GM11168 (cell line): ENCODE results near the gene CRLF2.
"Not testable (repeated sequence)": the region's sequence is repeated elsewhere in the genome, so short reads cannot be mapped to it uniquely, and the experiment has no call there.

Experiments
- in situ Hi-C: fragments of 300-500 bp; cut with MboI; formaldehyde crosslinking; loops from one replicate; pipeline ENCODE4 v1.12.0; 2022; ENCODE audit warnings: low sequenced_read_pairs; ENCODE audit not compliant: unreplicated experiment

The CRLF2 gene, protein sequence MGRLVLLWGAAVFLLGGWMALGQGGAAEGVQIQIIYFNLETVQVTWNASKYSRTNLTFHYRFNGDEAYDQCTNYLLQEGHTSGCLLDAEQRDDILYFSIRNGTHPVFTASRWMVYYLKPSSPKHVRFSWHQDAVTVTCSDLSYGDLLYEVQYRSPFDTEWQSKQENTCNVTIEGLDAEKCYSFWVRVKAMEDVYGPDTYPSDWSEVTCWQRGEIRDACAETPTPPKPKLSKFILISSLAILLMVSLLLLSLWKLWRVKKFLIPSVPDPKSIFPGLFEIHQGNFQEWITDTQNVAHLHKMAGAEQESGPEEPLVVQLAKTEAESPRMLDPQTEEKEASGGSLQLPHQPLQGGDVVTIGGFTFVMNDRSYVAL

DNA sequence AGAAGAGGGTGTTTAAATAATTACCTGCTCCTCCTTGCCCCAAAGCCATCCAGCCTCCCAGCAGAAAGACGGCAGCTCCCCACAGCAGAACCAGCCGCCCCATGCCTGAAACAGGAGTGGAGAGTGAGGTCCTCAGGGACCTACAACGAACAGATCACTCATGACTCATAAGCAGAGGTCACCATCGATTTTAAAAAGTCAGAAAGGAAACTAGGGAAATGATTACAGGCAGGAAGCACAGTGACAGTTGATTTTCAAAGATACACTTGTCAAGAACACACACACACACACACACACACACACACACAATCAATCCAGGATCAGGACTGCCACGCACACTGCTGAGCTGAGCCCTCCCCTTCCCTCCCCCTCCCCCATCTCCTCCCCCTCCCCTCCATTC lies at the start of gene CRLF2:
CRLF2 (minus strand) TSS at position 118 of the 400 bp plus-strand sequence; CDS start at position 103, 15 bp downstream.
- in situ Hi-C loops = no loop called here

DNA sequence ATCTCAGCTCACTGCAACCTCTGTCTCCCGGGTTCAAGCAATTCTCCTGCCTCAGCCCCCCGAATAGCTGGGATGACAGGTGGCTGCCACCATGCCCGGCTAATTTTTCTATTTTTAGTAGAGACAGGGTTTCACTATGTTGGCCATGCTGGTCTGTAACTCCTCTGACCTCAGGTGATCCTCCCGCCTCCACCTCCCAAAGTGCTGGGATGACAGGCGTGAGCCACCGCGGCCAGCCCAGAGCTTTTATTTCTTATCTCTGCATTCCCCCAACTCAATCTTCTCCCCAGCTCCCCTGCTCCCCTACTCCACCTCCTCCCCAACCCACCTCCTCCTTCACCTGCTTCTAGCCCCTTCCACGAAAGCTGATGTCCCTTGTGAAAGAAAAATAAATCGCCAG lies 49.3 kb upstream of the CRLF2 start:
- in situ Hi-C loops = loop anchor here (5.0 kb wide), 1 partner anchor 41 kb away; no protein-coding TSS in a partner anchor

DNA sequence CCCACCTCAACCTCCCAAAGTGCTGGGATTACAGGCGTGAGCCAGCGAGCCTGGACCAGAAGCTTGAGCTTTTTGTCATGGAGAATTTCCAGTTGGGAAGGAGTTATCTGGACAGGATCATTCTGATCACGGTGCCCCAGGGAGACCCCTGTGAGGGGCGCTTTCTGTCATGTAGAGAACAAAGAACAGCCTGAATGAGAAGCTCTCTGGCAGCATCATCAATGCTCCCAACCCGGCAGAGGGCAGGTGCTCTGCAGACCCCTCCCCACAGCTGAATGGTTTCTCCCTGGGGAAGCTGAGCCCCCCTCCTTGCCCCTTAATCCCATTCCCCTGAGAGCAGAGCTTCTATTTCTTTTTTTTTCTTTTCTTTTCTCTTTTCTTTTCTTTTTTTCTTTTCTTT lies 48.8 kb upstream of the CRLF2 start:
- in situ Hi-C loops = loop anchor here (5.0 kb wide), 1 partner anchor 41 kb away; no protein-coding TSS in a partner anchor

DNA sequence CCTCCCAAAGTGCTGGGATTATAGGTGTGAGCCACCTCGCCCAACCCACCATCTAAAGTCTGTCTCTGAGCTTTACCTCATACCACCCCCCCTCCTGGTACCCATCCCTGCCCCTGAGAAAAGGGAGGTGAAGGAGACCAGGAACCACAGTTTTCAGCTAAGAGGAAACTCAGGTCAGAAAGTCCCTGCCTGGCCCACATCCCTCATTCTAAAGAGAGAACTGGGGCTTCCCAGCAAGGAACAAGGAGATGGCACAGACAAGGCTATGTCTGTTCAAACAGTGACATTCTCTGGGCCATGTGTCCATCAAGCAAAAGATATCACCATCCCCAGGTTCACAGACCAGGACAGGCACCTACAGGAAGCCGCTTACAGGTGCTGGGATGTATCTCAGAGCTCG lies 40.4 kb upstream of the CRLF2 start:
- in situ Hi-C loops = no loop called here

DNA sequence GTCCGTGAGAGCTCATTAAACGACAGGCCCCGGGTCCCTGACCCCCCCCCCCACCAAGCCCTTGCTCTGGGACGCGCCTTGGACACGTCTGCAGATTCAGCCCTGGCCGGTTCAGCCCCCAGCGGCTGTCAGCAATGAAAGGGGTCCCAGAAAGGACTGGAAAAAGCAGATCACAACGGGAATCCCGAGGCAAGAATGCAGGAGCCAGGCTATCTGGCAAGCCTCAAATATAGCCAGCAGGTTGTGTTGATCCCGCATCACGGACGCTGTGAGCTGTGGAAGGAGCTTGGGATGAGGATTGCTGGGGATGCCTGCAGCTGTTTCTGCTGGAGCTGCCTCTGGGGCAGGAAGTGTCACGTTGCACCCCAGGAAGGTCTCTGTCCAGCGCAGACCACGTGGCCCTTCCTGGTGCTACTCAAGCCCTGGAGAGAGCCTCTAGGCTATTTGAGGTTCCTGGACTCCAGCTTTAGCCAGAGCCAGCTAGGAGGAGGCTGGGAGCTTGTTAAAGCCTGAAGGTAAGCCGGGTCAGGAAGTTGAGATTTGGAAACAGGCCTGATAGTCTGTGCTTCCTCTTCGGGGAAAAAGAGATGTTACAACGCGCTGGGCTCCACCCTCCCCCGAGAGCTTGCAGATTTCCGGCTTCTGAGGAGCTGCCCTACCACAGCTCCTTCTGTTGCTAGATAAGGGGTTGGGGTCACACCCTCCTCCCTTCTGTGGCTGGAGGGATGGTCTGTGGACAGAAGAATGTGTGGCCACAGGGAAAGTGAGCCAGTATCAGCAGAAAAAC lies 36.8 kb upstream of the CRLF2 start:
- in situ Hi-C loops = no loop called here

DNA sequence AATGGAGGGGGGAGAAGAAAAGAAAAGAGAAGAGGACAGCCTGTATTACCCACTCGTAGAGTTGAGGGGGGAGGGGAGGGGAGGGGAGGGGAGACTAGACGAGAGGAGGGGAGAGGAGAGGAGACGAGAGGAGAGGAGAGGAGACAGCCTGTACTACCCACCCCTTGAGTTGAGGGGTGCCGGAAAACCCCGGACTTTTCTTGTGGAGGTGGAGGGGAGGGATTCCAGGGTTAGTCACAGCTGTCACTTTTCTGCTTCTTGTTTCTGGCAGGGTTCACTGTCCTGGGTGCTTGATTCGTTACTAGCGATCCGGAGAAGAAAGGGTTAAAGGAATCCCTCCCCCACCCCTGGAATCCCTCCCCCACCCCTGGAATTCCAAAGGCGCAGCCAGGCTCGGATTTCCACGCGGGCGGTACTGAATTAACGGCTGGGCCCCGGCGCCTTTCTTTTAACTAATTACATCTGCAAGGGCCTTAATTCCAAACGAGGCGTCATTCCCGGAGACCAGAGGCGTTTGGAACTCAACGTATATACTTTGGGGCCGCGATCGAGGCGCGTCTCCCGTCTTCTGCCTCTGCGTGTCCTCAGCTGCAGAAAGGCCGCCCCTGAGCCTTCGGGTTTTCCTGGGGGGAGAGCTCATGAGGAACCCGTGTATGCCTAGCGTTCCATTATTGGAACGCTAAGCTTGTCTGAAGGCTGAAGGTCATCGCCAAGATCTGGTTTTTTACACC lies 36.0 kb upstream of the CRLF2 start:
- in situ Hi-C loops = no loop called here

DNA sequence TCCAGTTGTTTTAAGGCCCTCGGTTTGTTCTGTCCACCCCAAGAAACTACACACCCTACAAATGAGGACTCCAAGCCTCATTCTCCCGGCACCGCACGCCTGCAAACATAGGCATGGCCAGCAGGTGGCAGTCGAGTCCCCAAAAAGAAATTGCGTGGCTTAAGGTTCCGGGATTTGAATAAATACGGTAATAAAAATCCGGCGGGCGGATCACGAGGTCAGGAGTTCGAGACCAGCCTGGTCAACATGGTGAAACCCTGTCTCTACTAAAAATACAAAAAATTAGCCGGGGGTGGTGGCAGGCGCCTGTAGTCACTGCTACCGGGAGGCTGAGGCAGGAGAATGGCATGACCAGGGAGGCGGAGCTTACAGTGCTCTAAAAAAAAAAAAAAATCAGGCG lies 34.4 kb upstream of the CRLF2 start:
- in situ Hi-C loops = no loop called here

DNA sequence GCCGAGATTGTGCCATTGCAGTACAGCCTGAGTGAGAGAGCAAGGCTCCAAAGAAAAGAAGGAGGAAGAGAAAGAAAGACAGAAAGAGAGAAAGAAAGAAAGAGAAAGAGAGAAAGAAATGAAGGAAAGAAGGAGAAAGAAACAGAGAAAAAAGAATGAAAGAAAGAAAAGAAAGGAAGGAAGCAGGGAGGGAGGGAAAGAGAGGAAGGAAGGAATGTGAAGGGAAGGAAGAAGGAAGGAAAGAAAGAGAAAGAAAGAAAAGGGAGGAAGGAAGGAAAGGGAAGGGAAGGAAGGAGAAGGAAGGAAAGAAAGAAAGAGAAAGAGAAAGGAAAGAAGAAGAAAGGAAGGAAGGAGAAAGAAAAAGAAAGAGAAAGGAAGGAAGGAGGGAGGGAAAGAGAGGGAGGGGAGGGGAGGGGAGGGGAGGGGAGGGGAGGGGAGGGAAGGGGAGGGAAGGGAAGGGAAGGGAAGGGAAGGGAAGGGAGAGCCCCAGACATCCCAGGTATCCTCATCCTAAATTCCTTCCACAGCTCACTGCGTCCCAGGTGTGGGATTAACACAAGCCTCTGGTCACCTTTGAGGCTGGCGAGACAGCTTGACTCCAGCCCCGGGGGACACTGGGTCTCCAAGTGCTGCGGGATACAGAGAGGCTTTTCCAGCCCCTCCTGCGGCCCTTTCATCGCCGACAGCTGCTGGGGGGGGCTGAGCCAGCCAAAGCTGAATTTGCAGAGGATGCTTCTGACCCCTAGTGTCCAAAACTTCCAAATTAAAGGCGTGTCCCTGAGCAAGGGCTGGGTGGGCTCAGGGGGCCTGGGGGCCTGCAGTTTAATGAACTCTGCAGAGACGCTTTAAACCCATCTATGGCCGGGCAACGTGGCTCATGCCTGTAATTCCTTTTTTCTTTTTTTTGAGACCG lies 32.0 kb upstream of the CRLF2 start:
- in situ Hi-C loops = no loop called here

DNA sequence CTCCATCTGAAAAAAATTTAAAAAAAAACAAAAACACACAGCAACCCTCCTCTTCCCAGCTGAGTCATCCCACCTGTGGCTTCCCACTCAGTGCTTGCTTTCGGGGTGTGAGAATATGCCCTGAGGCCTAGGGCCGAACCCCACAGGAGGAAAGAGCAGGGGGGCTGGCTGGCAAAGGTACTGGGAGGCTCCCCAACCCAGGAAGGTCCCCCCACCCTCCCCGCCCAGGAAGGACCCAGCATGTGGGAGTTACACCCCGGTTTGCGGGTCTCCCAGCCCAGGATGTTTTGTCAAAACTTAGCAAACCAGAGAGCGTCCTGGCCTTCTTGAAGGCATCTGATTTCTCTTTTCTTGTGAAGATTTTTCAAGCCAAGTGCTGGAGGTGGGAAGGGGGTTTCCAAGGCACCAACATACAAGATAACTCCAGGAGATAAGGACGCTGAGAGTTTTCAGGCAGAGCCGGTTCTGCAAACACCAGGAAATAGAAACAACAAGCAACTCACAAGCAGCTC lies 30.5 kb upstream of the CRLF2 start:
- in situ Hi-C loops = no loop called here

DNA sequence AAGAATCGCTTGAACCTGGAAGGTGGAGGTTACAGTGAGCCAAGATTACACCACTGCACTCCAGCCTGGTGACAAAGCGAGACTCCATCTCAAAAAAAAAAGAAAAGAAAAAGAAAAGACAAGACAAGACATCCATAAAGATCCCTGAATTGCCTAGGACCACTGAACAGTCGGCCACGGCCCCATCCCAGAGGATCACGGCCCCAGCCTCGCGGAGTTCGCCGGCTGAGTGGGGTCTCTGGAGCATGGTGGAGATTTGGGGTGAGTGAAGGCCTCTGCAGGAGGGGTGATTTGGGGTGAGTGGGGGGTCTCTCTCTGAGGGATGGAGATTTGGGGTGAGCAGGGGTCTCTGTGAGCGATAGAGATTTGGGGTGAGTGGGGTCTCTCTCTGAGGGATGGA lies 28.1 kb upstream of the CRLF2 start:
- in situ Hi-C loops = not testable (repeated sequence)

DNA sequence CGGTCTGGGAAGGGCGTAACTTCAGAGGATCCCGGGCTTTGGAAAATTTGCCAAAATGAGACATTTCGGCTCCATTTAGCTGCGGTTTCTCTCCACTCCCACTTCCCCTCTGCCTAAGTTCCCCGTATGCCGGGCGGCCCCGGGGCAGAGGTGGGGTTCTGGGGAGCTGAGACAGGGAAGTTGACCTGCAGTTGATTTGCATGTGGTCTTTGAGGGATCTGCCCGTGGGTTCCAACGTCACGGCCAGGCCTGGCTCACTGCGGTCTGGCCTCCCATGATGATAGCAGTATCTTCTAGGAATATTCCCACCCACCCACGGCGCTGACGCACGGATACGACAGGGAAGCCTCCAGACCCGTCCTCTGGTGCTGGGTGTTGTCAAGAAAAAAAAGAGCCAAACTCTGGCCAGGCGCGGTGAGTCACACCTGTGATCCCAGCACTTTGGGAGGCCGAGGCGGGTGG lies 27.3 kb upstream of the CRLF2 start:
- in situ Hi-C loops = no loop called here

DNA sequence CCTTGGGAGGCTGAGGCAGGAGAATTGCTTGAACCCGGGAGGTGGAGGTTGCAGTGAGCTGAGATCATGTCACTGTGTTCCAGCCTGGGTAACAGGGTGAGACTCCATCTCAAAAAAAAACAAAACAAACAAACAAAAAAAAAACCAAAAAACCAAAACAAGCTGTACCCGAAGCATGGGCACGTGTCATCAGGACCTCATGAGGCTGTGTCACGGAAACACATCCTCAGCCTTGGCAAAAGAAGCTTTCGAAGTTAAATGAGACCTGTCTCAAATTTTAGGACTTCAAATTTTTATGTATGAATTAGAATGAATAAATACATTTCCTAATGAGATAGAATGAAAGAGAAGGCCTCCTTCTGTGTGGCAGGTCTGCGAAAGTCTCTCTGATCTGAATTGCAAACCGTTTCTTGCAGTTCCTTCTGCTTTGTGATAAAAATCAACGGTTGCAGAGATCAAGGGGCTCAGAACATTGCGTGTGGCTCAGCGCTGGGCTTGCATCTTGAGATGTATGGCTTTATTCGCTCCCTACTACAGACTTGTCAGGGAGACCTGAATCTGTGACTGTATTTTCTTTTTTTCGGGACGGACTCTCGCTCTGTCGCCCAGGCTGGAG lies 19.5 kb upstream of the CRLF2 start:
- in situ Hi-C loops = no loop called here

DNA sequence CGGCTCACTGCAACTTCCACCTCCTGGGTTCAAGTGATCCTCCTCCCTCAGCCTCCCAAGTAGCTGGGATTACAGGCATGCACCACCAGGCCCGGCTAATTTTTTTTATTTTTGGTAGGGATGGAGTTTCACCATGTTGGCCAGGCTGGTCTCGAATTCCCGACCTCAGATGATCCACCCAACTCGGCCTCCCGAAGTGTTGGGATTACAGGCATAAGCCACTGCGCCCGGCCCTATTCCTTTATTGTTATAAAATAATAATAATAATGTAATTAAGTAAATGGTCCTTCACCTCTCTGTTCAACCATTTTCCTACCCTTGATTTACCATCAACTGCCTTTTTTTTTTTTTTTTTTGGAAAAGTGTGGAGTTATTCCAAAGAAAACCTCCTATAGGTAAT lies 15.7 kb upstream of the CRLF2 start:
- in situ Hi-C loops = not testable (repeated sequence)

DNA sequence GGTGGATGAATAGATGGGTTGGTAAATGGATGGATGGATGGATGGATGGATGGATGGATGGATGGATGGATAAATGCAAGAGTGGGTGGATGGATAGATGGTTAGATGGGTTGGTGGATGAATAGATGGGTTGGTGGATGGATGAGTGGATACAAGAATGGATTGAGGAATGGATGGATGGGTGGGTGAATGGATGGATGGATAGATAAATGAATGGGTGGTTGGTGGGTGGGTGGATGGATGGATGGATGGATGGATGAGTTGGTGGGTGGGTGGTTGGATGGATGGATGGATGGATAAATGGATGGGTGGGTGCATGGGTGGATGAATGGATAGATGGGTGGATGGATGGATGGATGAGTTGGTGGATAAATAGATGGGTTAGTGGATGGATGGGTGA lies 13.8 kb upstream of the CRLF2 start:
- in situ Hi-C loops = no loop called here

DNA sequence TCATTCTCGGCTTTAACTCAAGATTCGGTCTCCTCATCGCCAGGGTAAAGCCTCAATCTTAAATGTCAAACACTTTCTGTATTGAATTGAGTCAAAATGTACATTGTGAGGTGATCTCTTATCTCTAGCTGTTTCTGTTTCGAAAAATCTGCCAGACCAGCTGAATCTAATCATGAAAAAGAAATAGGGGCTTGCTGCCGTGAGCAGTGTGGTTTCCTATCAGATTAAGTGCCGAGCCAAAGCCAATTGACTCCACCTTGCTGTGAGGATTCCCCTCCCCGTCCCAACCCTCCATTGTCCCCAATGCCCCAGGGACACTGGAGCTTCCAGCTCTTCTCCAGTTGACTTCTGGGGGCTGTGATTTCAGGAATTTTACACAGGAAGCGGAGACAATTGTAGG lies 12.5 kb upstream of the CRLF2 start:
- in situ Hi-C loops = no loop called here

DNA sequence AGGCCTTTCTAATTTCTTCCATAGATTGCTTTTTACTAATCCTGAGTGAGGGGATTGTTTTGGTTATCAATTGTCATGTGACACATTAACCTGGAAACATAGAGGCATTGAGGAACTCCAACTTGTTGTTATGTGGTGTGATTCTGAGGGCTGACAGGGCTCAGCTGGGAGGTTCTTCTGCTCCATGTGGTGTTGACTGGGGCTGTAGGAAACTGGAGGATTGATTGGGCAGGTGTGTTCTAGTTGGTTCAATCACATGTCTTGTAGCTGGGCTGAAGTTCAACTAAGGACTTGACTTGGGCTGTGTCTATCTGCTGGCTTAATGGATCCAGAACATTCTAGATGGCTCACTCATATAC lies 10.8 kb upstream of the CRLF2 start:
- in situ Hi-C loops = no loop called here

DNA sequence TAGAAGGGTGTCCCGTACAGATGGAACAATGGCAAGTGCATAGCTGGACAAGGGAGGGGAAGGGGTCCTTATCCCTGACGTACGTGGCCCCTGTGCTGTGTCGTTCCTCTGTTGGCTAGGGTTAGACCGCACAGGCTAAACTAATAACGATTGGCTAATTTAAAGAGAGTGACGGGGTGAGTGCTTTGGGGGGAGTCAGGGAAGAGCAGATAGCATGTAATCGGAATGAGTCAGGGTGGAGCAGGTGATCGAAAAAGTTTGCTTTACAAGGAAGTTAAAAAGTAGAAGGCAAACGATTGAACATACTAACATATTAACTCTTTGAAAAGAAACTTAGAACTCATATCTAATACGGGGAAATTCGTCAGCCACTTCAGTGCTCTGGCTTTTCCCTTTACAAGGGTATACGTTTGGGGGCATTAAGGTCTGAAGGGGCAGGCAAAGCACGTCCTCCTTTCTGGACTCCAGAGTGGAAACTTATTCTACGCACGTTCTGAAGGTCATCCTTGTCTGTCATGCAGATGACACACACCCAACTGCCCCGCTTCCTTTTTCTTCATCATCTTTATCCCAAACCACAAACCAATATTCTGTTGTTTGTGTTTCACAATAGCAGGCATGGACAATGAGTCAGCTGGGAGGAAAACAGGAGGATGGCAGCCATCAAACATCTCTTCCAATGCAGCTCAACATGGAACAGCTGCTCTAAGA lies 10.2 kb upstream of the CRLF2 start:
- in situ Hi-C loops = no loop called here

DNA sequence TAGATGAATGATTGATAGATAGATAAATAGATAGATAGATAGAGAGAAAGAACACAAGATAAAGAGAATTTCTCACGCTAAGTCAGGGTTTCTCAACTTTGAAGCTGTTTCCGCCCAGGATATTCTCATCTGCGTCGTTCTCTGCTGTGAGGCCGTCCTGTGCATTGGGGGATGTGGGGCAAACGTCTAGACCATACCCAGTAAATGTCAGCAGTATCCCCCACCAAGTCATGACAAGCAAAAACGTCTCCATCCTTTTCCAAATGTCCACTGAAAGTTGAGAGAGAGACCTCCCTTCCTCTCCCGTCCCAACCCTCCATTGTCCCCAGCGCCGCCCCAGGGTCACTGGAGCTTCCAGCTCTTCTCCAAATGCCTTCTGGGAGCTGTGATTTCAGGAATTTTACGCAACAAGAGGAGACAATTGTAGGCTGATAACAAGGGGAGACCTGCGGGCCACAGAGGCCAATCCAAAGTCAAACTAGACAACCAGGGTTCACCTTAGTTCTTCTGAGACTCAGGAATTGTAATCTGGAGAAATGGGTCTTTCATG lies 8.9 kb upstream of the CRLF2 start:
- in situ Hi-C loops = no loop called here
